Measurements from ENCODE around the gene TMEM123.
"Not testable (repeated sequence)": the region's sequence is repeated elsewhere in the genome, so short reads cannot be mapped to it uniquely, and the experiment has no call there.

The TMEM123 gene

GRCh38 chr11:102396708-102397563, 55.6 kb downstream of the TMEM123 start:
- DNase-seq (ENCODE audit: low read depth, low spot score): no peak

GRCh38 chr11:102395720-102396393, 56.7 kb downstream of the TMEM123 start:
- no peak for DNase-seq (ENCODE audit: low read depth, low spot score)

GRCh38 chr11:102393272-102393730, 59.3 kb downstream of the TMEM123 start:
- no peak for DNase-seq (ENCODE audit: low read depth, low spot score)

GRCh38 chr11:102391549-102392237, 60.9 kb downstream of the TMEM123 start:
- no peak for DNase-seq (ENCODE audit: low read depth, low spot score)

GRCh38 chr11:102390667-102391465, 61.7 kb downstream of the TMEM123 start:
- DNase-seq (ENCODE audit: low read depth, low spot score): peak; percentile 9

GRCh38 chr11:102389253-102389652, 63.3 kb downstream of the TMEM123 start:
- no peak for DNase-seq (ENCODE audit: low read depth, low spot score)

- DNase-seq (ENCODE audit: low read depth, low spot score): no peak
These were observed 65.4 kb downstream of the TMEM123 start for GRCh38 chr11:102387043-102387781.

GRCh38 chr11:102386136-102386734, 66.3 kb downstream of the TMEM123 start:
- DNase-seq (ENCODE audit: low read depth, low spot score): no peak

GRCh38 chr11:102385085-102386007, 67.2 kb downstream of the TMEM123 start:
- DNase-seq (ENCODE audit: low read depth, low spot score): no peak

GRCh38 chr11:102384419-102385079, 68.0 kb downstream of the TMEM123 start:
- no peak for DNase-seq (ENCODE audit: low read depth, low spot score)

GRCh38 chr11:102383839-102384238, 68.7 kb downstream of the TMEM123 start:
- no peak for DNase-seq (ENCODE audit: low read depth, low spot score)

GRCh38 chr11:102382384-102382783, 70.2 kb downstream of the TMEM123 start:
- DNase-seq (ENCODE audit: low read depth, low spot score): no peak

GRCh38 chr11:102378818-102379217, 73.7 kb downstream of the TMEM123 start:
- no peak for DNase-seq (ENCODE audit: low read depth, low spot score)

- DNase-seq (ENCODE audit: low read depth, low spot score): no peak
These were observed 74.7 kb downstream of the TMEM123 start for GRCh38 chr11:102377891-102378290.

- DNase-seq (ENCODE audit: low read depth, low spot score): no peak
These were observed 76.7 kb downstream of the TMEM123 start for GRCh38 chr11:102375720-102376399.

GRCh38 chr11:102374633-102375424, 77.7 kb downstream of the TMEM123 start:
- not testable (repeated sequence) for DNase-seq (ENCODE audit: low read depth, low spot score)

- no peak for DNase-seq (ENCODE audit: low read depth, low spot score)
These were observed 84.1 kb downstream of the TMEM123 start for GRCh38 chr11:102368472-102368871.

All from iPS DF 19.7 (cell line).